ENCODE data around the gene FOXF1.

Gene FOXF1

DNA sequence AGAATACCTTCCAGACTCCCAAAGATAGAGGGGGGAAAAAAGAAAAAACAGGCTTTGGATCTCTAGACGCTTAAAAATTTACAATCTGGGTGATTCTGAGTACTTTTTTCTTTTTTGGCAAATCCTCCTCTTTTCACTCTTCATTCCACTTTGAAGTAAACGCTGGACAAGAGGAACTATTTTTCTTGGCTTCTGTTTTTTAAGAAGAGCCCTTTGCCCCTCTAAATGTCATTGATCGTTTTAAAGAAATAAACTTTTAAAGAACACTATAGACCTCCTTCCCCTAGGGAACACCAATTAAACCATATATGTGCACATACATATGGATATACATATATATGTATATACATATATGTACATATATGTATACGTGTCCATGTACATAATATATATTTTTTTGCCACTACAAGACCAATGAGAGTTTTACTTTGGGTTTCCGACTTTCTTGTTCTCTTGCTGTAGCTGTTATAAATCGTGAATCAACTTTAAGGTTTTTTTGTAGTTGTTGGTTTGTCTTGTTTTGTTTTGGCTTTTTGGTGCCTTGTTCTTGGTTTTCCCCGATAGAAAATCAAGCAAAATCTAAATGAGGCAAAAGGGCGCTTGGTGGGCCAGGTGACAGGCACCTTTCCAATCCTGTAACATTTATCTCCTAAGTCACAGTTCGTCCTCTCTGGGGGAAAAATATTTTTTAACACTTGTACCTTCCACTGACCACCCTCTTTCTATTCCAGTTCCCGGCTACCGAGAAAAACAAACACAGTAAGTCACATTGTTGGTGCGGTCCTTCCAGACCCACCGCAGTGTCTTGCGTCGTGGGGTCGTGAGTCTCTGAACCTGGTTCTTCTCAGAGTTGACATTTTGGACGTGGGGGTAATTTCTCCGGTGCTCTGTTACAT, 4.4 kb downstream of the FOXF1 start:
- Histone ChIP-seq H3K79me2 (ENCODE audit: low read length) (no peaks in the 10 kb centered on the region), H3K36me3 (replicated peaks; ENCODE audit: insufficient read depth, low read length) (no peaks in the 10 kb centered on the region), H3K9ac (ENCODE audit: low read length) (no peak overlapping the region), H3K4me1 (ENCODE audit: low read length) (no peaks in the 10 kb centered on the region), H3K9me3 (replicated peaks; ENCODE audit: insufficient read depth, low read length) (no peaks in the 10 kb centered on the region), H3K9me2 (replicated peaks; ENCODE audit: insufficient read depth, low read length) (no peaks in the 10 kb centered on the region), H3K4me3 (ENCODE audit: low read length) (no peak overlapping the region), H3K27me3 (replicated peaks; ENCODE audit: insufficient read depth, low read length) (peaks cover 60% of the 10 kb centered on the region), H3K4me2 (ENCODE audit: low read depth, low read length) (no peak overlapping the region), H2AFZ (ENCODE audit: low read length) (no peak overlapping the region), H3F3A (ENCODE audit: insufficient read depth, low read length) (no peaks in the 10 kb centered on the region), H3K27ac (ENCODE audit: low read length) (no peak overlapping the region), H4K20me1 (ENCODE audit: insufficient read depth, low read length) (no peaks in the 10 kb centered on the region)
- DNase-seq = no peak
- TF ChIP-seq EZH2 (optimal IDR thresholded peaks at IDR 0.05; ENCODE audit: low read depth, low read length) = no peak

DNA sequence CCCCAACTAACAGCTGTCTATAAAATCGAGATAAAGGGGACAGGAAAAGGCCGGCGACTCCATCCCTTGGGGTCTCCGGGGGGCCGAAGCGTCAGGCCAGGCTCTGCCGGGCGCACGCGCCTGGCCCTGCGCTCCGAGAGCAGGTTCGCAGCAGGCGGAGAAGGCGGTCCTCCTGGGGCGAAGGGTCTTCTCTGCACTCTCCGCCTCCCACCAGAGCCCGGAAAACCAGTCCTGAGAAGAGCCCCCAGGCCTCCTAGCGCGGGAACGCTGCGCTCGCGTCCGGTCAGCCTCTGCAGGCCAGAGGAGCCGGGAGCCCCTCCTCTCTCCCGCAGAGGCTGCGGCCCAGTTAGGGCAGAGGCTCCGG, 5.1 kb downstream of the FOXF1 start:
- Histone ChIP-seq H3K79me2 (ENCODE audit: low read length) (no peaks in the 10 kb centered on the region), H3K4me1 (ENCODE audit: low read length) (no peaks in the 10 kb centered on the region), H3K9me2 (replicated peaks; ENCODE audit: insufficient read depth, low read length) (no peaks in the 10 kb centered on the region), H3F3A (ENCODE audit: insufficient read depth, low read length) (no peaks in the 10 kb centered on the region), H3K36me3 (replicated peaks; ENCODE audit: insufficient read depth, low read length) (no peaks in the 10 kb centered on the region), H3K27ac (ENCODE audit: low read length) (no peak overlapping the region), H3K4me3 (ENCODE audit: low read length) (no peak overlapping the region), H3K4me2 (ENCODE audit: low read depth, low read length) (no peak overlapping the region), H3K9ac (ENCODE audit: low read length) (no peak overlapping the region), H4K20me1 (ENCODE audit: insufficient read depth, low read length) (no peaks in the 10 kb centered on the region), H3K27me3 (replicated peaks; ENCODE audit: insufficient read depth, low read length) (peaks cover 64% of the 10 kb centered on the region), H3K9me3 (replicated peaks; ENCODE audit: insufficient read depth, low read length) (no peaks in the 10 kb centered on the region), H2AFZ (ENCODE audit: low read length) (no peak overlapping the region)
- TF ChIP-seq EZH2 (optimal IDR thresholded peaks at IDR 0.05; ENCODE audit: low read depth, low read length) (no peak), EZH2phosphoT487 (IDR thresholded peaks at IDR 0.05; ENCODE audit: low read length) (no peak)
- TF ChIP-seq, protein P1, sequence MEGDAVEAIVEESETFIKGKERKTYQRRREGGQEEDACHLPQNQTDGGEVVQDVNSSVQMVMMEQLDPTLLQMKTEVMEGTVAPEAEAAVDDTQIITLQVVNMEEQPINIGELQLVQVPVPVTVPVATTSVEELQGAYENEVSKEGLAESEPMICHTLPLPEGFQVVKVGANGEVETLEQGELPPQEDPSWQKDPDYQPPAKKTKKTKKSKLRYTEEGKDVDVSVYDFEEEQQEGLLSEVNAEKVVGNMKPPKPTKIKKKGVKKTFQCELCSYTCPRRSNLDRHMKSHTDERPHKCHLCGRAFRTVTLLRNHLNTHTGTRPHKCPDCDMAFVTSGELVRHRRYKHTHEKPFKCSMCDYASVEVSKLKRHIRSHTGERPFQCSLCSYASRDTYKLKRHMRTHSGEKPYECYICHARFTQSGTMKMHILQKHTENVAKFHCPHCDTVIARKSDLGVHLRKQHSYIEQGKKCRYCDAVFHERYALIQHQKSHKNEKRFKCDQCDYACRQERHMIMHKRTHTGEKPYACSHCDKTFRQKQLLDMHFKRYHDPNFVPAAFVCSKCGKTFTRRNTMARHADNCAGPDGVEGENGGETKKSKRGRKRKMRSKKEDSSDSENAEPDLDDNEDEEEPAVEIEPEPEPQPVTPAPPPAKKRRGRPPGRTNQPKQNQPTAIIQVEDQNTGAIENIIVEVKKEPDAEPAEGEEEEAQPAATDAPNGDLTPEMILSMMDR (IDR thresholded peaks at IDR 0.05; ENCODE audit: low read length) = no peak
- DNase-seq = no peak

GRCh38 chr16:86515777-86516622, 5.7 kb downstream of the FOXF1 start:
- Histone ChIP-seq H3K9me3 (replicated peaks; ENCODE audit: insufficient read depth, low read length) (no peaks in the 10 kb centered on the region), H3K27me3 (replicated peaks; ENCODE audit: insufficient read depth, low read length) (peaks cover 70% of the 10 kb centered on the region), H2AFZ (ENCODE audit: low read length) (no peak overlapping the region), H3K9ac (ENCODE audit: low read length) (no peak overlapping the region), H3K9me2 (replicated peaks; ENCODE audit: insufficient read depth, low read length) (no peaks in the 10 kb centered on the region), H3K36me3 (replicated peaks; ENCODE audit: insufficient read depth, low read length) (no peaks in the 10 kb centered on the region), H3K4me1 (ENCODE audit: low read length) (no peaks in the 10 kb centered on the region), H3K27ac (ENCODE audit: low read length) (no peak overlapping the region), H3K4me3 (ENCODE audit: low read length) (no peak overlapping the region), H3K79me2 (ENCODE audit: low read length) (no peaks in the 10 kb centered on the region), H4K20me1 (ENCODE audit: insufficient read depth, low read length) (no peaks in the 10 kb centered on the region), H3K4me2 (ENCODE audit: low read depth, low read length) (no peak overlapping the region), H3F3A (ENCODE audit: insufficient read depth, low read length) (no peaks in the 10 kb centered on the region)
- TF ChIP-seq EZH2phosphoT487 (IDR thresholded peaks at IDR 0.05; ENCODE audit: low read length) (no peak), EZH2 (optimal IDR thresholded peaks at IDR 0.05; ENCODE audit: low read depth, low read length) (no peak)
- TF ChIP-seq, protein P1 (IDR thresholded peaks at IDR 0.05; ENCODE audit: low read length) = no peak
- DNase-seq = no peak

All from MM.1S (cell line).